ENCODE data around the gene TRABD.

GRCh38 chr22:50180727-50181521 lies 4.8 kb upstream of the TRABD start:
- no peak for TF ChIP-seq POLR2A (IDR thresholded peaks at IDR 0.05)
- TF ChIP-seq POLR2AphosphoS5 (IDR thresholded peaks at IDR 0.05) = no peak
- TF ChIP-seq, protein P1, sequence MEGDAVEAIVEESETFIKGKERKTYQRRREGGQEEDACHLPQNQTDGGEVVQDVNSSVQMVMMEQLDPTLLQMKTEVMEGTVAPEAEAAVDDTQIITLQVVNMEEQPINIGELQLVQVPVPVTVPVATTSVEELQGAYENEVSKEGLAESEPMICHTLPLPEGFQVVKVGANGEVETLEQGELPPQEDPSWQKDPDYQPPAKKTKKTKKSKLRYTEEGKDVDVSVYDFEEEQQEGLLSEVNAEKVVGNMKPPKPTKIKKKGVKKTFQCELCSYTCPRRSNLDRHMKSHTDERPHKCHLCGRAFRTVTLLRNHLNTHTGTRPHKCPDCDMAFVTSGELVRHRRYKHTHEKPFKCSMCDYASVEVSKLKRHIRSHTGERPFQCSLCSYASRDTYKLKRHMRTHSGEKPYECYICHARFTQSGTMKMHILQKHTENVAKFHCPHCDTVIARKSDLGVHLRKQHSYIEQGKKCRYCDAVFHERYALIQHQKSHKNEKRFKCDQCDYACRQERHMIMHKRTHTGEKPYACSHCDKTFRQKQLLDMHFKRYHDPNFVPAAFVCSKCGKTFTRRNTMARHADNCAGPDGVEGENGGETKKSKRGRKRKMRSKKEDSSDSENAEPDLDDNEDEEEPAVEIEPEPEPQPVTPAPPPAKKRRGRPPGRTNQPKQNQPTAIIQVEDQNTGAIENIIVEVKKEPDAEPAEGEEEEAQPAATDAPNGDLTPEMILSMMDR (IDR thresholded peaks at IDR 0.05) = no peak
- no peak for TF ChIP-seq EP300 (IDR thresholded peaks at IDR 0.05)
